HG03565 (cell line): ENCODE results near the gene ARL10.

Source experiments
- ATAC-seq: cut with Tn5 transposase; IDR thresholded peaks from one replicate; pipeline ENCODE4 v1.9.1; 2021; ENCODE audit warnings: mild to moderate bottlenecking, moderate library complexity; ENCODE audit not compliant: unreplicated experiment

The ARL10 gene

DNA sequence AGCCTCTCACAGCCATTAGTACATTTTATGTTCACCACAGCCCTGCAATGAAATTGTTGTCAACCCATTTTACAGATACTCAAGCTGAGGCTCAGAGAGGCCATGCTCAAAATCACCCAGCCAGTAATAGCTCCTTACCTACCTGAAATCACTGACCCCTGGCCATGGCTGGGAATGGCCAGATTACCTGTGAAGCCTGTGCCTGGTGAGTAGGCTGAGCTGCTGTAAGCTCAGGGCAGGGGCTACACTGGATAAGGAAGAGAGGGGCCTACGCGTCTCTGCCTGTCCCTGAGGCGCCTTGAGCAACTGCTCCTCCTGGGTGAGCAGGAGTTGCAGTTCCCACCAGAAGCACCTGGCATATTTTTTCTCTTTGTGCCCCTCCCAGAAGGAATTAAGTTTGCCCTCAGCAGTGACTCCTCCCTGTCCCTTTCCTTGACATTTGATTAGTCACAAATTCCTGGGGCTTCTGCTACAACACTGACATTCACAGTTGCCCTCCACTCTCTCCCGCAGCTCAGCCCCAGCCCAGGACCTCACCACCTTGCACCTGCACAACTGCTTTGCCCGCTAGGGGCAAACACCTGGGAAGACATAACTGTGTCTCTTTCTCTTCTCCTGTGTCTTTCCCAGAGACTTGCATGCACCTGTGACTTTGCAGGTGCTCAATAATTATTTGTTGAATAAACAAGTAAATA, 45.3 kb downstream of the ARL10 start:
- ATAC-seq, result no peak

DNA sequence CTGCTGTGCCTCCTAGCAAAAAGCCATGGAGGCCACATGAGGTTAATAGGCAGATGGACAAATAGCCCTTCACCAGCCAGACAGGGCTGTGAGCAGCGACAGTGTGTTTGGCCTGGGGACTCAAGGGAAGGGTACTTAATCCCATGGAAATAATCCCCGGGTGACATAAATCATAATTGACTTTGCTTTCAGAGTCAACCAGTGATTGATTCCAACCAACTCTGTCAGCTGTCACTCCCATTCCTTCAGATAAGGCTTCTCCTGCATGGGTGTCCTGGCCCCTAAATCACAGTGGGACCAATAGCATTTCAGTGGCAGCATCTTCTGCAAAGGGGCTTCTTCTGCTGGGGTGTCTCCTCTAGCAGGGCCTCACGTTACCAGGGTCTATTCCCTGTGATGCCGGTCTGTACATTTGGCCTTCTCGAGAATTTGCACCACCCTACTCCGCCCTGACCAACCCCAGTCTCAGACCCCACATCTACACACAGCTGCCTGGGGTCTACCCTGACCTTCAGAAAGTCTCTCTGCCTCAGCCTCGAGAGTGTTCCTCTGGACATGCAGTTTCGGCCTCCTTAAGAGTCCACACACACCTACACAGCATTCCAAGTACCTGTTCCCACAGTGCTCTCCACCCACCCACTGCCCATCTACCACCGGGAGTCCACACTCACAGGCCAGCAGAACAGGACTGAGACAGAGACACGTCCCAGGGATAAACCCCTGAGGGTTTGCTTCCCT, 47.4 kb downstream of the ARL10 start:
- no peak for ATAC-seq

DNA sequence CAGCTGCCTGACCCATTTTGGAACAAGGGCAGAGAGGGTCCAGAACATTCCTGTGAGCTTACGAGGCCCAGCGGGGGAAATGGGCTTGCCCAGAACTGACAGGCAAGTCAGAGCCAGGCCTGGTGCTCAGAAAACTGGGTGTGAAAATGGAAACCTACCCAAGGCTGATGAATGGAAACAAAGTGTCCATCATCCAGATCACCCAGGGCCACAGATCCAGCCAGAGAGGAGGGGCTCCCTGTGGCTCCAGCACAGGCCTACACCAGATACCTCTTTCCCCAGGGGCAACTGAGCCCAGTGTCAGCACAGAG, 47.9 kb downstream of the ARL10 start:
- no peak for ATAC-seq

DNA sequence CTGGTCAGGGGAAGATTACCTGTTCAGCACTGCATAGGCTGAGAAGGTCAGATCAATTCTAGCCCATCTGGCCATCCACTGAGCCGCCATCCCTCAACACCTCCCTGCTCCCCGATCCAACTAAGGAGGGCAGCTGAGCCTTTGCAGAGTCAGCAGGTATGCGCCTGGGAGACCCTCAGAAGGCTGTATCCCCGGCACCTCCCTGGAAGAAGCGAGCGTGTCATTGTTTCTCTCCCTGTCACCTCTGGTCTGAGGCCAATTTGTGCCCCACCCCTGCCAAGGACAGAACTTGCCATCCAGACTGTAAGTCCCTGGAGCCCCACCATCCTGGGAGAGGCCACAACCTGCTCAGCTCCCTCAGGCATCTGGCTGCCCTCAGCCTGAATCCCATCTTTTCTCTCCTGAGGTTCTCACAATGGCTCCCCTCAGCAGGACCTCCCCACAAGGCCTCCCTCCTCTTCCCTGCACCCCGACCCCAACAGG, 48.5 kb downstream of the ARL10 start:
- ATAC-seq, result no peak

DNA sequence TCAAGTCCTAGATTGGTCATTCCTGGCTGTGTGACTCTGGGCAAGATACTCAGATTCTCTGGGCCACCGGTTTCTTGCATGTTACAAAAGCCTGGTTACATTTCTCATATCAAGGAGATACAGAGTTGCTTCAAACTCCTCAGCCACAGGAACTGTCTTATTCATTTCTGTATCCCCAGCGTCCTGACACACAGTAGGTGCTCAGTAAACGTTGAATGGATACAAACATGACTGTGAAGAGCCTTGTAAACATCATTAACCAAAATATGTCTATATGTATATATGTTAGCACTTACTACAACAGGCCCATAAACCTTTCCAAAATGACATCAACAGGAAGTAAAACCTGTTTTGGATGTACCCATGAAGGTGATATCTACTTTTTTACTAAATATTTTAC, 49.4 kb downstream of the ARL10 start:
- ATAC-seq, result no peak

DNA sequence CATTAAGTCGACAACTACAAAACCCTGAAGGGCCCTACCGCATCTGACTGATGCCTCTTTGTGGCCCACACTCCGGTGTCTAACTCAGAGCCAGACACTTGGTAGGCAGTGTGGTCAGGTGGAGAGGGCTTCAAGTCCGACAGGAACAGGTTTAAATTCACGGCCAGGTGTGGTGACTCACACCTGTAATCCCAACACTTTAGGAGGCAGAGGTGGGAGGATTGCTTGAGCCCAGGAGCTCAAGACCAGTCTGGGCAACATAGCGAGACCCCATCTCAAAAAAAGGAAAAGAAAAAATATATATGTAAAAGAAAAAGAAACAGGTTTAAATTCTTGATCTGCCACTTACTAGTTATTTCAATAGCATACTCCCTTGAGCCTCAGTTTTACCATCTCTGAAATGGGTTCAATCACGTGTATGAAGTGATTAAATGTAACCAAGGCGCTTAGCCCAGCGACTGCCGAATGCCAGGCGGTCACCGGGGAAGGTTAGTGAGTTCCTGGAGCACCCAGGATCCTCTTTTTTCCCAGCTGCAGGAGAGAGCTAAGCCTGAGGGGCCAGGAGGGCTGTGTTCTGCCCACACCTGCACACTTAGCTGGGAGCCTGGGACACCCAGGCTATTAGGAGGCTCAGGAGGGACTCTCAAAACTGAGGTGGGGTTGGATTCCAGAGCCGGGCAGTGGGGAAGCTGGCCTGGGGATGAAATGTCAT, 50.1 kb downstream of the ARL10 start:
- ATAC-seq, result no peak

DNA sequence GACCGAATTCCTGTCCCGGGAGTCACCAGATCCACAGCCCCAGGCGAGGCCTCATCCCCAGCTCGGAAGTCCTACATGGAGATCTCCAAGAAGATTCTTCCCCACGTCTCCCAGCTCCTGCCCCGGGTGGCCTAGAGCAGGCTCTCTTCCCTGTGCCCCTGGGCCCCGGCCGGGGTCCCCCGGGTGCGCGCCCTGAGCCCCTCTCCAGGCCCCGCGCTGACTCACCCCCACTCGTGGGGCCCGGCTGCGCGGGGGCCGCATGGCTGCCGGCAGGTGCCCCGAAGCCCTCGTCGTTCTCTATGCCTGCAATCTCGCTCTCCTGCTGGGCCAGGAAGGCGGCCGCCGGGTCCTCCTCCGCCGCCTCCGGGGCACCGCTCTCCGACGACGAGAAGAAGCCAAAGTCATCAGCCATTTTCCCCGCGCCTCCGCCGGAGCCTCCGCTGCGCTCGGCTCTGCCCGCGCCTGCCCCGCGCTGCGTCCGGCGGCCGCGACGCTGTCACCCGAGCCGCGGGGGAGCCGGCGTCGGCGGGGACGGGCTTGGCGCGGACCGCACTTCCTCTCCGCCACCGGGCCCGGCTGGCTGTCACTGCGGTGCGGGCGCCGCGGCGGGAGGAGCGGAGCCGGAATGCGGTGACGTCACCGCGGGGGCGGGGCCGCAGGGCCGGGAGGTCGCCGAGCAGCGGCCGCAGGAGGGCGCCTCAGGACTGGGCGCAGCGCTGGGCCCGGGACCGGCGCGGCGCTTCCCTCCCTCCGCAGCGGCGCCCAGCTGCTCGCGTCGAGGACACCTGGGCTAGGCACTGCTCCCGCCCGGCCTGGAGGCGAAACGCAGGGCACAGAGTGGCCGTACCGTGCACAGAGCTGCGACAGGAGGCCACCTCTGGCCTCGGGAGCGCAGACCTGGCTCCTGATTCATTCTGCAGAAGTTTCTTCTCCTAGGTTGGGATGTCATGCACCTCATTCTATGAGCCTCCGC, 51.0 kb downstream of the ARL10 start, which contains the start of gene CLTB:
Gene CLTB, minus strand, starts transcription at position 588 of the 973 bp plus-strand sequence. Its CDS starts 176 bp downstream, at position 412.
- peak; percentile 81 for ATAC-seq

DNA sequence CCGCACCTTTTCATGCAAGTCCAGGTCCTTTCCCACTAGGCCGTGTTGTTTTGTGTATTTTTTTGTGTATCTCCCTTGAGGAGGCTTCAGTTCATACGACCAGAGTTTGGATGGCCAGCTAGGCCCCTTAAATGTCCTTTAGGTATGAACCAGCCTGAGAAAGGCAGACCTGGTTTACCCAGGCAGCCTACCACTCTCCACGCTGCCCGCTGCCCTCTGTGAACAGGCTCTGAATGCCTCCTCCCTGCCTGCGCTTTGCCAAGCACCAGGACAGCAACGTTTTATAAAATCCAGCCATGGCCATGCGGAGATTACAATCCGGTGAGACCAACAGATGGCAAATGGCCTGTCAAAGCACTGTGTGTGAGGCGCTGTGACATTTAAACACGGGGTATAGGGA, 51.7 kb downstream of the ARL10 start:
- ATAC-seq, result no peak

DNA sequence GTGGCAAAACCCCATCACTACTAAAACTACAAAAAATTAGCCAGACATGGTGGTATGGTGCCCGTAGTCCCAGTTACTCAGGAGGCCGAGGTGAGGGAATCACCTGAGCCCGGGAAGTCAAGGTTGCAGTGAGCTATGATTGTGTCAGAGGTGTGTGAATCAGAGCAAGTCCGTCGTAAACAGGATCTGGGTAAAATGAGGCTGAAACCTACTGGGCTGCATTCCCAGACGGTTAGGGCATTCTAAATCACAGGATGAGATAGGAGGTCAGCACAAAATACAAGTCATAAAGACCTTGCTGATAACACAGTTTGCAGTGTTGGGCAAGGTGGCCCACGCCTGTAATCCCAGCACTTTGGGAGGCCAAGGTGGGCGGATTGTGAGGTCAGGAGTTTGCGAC, 53.0 kb downstream of the ARL10 start:
- ATAC-seq, result no peak

DNA sequence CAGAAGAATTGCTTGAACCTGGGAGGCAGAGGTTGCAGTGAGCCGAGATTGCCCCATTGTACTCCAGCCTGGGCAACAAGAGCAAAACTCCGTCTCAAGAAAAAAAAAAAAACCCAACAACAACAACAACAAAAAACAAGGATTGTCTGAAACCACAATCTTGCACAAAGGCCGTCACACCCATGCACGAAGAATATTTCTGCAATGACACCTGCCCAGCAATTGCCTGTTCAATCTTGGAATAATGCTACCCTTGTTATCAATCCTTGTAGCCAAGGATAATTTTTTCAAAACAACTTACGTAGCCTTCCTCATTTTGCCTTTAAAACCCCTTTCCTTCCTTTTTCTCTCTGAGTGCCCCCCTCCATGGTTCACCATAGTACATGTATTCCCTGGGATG, 54.8 kb downstream of the ARL10 start:
- ATAC-seq, result no peak

DNA sequence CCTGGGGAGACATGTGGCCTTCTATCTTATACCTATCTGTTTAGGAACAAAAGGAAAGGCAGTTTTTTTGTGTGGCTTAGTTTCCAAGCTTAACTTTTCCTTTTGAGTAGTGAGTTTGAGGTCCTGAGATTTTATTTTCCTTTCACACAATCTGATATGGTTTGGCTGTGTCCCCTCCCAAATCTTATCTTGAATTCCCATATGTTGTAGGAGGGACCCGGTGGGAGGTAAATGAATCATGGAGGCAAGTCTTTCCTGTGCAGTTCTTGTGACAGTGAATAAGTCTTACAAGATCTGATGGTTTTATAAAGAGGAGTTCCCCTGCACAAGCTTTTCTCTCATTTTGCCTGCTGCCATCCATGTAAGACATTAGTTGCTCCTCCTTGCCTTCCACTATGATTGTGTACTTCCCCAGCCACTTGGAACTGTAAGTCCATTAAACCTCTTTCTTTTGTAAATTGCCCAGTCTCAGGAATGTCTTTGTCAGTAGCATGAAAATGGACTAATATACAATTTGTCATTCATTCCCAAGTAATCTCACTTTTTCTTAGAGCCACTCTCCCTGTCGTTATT, 55.8 kb downstream of the ARL10 start:
- no peak for ATAC-seq

DNA sequence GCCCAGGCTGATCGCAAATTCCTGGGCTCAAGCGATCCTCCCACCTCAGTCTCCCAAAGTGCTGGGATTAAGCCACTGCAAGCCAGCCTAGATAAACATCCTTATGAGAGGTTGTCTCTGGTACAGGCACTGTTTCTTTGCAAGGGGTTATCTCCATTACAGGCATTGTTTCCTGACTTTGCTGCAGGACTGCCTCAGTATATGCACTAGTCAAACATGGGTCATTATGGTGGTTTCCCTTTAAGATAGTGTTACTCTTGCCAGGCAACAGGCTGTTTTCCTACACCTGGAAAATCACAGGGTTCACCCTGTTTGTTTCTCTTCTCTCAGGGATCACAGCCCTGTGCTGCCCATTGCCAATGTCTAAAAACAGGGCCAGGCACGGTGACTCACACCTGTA, 58.9 kb downstream of the ARL10 start:
- no peak for ATAC-seq

DNA sequence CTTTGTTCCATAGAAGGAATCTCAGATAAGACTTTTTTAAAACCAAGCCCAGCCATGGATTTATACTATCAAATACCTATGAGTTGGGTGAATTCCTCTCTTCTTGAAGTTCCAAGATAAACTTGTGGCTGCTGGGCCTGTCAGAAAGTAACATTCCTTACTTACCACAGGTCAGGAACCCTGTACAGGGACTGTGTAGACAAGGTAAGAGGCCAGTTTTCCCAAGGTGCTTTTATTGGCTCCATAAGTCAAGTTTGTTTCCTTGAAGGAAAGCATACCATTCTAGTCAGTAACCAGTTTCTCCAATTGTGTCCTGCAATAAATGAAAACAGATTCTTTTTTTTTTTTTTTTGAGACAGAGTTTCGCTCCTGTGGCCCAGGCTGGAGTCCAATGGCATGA, 59.9 kb downstream of the ARL10 start:
- ATAC-seq, result no peak

DNA sequence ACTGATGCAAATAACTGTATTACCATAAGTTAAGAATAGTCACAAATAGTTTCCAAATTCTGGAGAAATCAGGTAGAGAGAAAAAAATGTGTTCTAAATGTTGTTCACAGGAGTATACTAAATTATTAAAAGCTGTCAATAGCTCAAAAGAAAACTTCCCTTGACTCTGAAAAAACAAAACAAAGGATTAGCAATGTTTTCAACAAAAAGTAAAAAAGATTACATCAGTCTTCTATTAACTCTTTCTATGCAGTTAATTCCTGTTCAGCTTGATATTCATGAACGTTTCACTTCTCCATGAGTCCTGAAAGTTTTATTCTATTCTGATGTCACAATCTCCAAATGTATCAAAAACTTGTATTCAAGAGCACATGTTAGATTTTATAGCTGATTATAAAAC, 60.5 kb downstream of the ARL10 start:
- ATAC-seq, result no peak

DNA sequence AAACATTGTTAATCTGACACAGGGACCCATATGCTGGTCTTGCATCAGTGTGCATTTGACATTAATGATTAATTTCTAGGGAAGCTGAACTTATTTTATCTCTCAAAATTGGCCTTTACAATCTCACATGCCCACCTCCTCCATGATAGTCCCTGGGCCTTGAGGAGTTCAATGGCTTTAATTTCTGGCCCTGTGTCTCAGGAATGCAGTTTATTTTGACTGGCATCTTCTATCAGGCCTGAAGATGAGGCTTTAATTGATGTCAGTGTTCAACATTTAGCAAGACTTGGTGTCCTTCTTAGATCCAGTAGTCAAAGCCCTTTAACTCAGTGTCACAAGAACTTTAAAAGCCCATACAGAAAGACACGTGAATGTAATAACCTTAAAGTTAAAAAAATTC, 61.6 kb downstream of the ARL10 start:
- ATAC-seq, result no peak

DNA sequence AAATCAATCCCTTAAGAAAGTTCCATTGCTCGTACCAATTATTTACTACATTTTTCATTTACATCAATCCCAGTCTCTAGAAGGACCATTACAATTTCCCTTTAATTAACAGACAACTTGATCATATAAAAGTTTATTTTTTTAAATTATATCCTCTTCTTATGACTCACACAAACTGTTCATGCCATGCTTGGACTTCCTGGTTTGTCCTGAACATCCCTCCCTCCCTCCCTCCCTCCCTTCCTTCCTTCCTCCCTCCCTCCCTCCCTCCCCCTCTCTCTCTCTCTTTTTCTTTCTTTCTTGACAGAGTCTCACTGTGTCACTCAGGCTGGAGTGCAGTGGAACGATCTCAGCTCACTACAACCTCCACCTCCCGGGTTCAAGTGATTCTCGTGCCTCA, 62.7 kb downstream of the ARL10 start:
- ATAC-seq, result no peak

DNA sequence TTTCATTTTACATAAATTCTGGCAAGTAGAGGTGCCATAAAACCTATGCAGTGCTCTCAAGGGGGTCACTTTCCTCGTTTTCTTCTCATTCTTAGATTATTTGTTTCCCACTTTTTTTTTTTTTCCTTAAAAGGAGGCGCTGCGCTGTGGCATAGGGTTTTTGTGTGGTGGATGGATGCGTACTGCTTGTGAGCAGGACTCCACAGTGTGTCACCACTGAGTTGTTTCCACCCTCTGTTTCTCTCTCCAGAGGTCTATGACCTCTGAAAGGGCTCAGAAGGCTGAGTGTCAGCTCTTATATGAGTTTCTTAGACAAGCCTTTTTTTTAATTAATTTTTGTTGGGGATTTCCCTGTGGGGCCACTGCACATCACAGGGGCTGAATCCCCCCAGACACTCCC, 64.7 kb downstream of the ARL10 start:
- ATAC-seq, result no peak
